GM12865 (cell line): ENCODE results near the gene EPG5.
A peak's percentile ranks its signal among the peaks of the same experiment; 100 is the strongest.

Experiments
- DNase-seq: peaks from one replicate; pipeline ENCODE4 v3.0.0; 2010; ENCODE audit warnings: low read depth
- H3K4me3 ChIP-seq: 2 replicates; pipeline ENCODE4 v1.5.1; 2011; ENCODE audit warnings: mild to moderate bottlenecking, low read depth, low read length, control low read depth
- CTCF ChIP-seq: IDR thresholded peaks from 2 replicates; pipeline ENCODE4 v1.5.1; 2011; ENCODE audit warnings: low read length, control low read depth, low read depth, inconsistent platforms; ENCODE audit not compliant: insufficient read depth; ENCODE audit errors: missing control alignments

EPG5 gene

DNA sequence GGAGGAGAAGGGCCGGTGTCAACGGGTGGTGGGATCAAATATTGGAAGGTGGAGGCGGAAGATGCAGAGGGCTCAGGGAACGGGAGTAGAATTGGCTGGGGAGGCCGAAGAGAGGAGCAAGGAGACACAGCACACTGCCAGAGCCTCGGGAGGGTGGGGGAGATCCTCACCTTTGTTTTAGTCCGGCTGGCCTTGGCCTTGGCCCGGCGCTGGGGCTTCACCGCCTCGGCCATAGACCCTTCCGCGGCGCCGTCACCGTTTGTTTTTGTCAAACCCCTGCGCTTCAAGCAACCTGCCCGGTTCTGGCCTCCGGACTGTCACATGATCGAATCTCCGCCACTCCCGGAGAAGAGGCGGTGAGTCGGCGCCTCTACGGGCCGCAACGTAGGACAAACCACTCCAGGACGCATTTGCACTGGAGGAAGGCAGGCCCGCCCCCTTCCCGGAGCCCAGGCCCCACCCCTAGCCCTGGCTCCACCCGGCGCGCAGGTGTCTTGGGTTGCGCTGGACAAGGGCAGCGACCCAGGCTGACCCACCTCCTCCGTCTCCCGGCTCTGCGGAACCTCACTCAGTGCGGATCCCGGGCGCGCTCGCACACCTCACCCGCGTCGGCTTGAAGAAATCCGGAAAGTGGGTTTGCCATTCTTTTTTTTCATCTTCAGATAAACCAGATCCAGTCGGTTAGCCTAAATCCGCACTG is at the start of gene EPG5:
EPG5 (minus strand) TSS at position 323 of the 700 bp plus-strand sequence; CDS start at position 233, 90 bp downstream.
- H3K4me3 ChIP-seq, result peak within 1 kb of the TSS; percentile 78
- peak; percentile 96 for DNase-seq
- no peak for TF ChIP-seq CTCF

DNA sequence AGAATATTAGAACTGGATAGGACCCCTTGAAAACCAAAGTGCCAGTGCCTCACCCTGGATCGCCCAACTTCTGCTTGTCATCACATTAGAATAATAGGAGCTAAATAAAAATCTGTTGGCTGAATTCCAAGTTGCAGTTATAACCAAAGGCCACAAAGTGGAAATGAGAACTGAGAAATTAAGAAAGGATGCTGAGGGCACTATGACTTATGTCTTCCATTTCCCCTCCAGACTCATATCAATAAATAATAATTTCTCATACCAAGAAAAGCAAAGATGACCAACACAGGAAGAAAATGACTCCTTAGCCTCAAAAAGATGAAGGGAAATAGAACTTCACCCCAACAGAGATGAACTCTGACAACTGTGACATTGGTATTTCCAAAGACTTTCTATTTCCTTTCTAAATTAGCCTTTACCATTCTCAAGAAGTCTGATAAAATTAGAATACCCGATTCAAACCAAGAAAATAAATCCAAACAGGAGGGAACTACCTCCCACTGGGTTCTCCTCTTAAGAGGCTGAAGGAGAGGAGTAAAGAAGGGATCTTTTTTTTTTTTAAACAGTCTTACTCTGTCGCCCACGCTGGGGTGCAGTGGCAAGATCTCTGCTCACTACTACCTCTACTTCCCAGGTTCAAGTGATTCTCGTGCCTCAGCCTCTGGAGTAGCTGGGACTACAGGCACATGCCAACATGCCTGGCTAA is 46.5 kb upstream of the EPG5 start:
- peak; percentile 45 for DNase-seq
- no peak for TF ChIP-seq CTCF
- H3K4me3 ChIP-seq, result no peak overlapping the region

GRCh38 chr18:46010676-46011075 is 43.5 kb upstream of the EPG5 start:
- no peak overlapping the region for H3K4me3 ChIP-seq
- DNase-seq, result no peak
- no peak for TF ChIP-seq CTCF

DNA sequence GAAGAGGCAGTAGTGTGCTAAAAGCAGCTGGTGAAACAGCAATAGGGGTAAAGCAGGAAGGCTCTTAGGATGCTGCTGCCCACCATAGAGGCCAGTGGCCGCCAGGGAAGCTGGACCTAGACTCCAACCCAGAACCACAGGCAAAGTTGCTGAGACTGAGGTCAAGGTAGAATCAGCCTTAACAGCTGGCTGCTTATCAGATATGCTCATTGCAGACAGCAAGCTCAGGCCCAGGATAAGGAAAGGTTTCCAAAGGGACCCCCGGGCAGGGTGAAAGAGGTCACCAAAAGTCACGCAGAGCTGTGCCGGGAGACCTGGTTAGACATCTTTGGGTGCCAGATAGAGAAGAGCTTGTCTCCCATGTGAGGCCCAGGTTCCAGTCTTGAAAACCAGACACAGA is 42.9 kb upstream of the EPG5 start:
- no peak overlapping the region for H3K4me3 ChIP-seq
- TF ChIP-seq CTCF, result no peak
- DNase-seq, result no peak

- no peak overlapping the region for H3K4me3 ChIP-seq
- TF ChIP-seq CTCF, result no peak
- DNase-seq, result no peak
These were observed 42.2 kb upstream of the EPG5 start for GRCh38 chr18:46009125-46009840.

DNA sequence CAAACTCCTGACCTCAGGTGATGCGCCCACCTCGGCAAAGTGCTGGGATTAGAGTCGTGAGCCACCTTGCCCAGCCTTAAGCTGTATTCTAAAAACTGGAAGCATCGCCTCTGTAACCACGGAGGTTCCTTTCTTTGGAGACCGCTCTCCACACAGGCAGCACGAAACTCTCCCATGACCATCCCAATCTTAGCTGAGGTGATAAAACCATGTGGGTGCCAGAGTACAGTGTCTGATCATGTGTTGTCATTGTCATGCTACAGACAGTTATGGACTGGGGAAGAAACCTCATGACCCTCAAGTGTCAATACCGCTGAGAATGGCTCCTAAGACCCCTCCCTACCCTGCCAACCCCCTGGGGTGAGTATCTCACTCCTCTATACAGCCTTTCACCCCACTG is 41.4 kb upstream of the EPG5 start:
- no peak for TF ChIP-seq CTCF
- DNase-seq, result no peak
- no peak overlapping the region for H3K4me3 ChIP-seq
